ENCODE measurements around the gene GRIN2D. TPM values are rescaled to one million over a fixed set of nuclear protein-coding genes. Genes with fewer than 3 reads are reported as not detected.

GRIN2D gene
- total and polyA plus RNA-seq, 2 donors from 2014 or later, result 0.13 to 0.54 TPM

DNA sequence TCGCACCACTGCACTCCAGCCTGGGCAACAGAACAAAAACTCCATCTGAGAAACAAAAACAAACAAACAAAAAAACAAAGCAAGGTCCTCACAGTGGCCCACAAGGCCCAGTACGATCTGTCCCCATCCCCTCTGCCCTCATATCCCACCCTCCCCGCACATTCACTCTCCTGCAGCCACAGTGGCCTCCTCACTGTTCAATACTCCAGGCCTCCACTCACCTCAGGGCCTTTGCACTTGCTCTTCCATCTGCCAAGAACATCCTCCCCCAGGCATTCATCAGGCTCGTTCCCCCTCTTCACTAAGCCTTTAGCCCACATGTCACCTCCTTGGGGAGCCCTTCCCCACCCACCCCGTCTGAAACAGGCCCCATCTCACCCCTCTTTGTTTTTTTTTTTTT is 34.3 kb upstream of the GRIN2D start:
- FAIRE-seq, result no peak
- Histone ChIP-seq H3K27me3 (ENCODE audit: control insufficient read depth, insufficient read depth, low read length) (no peaks in the 10 kb centered on the region), H3K9me3 (ENCODE audit: control insufficient read depth in 2 of 3, insufficient read depth in 1 of 3, low read length in 3 of 3) (no peaks in the 10 kb centered on the region), H3K27ac (ENCODE audit: low read depth in 2 of 2, low read length in 2 of 2) (no peak overlapping the region), H3K4me1 (ENCODE audit: control insufficient read depth in 2 of 3, insufficient read depth in 2 of 3, low read depth in 1 of 3, low read length in 3 of 3) (peaks cover 0 to 4% (median 0%) of the 10 kb centered on the region in 3 donors), H3K36me3 (ENCODE audit: control insufficient read depth in 2 of 3, insufficient read depth in 3 of 3, low read length in 3 of 3) (no peaks in the 10 kb centered on the region), H3K9ac (ENCODE audit: low read length in 3 of 3) (no peak overlapping the region), H3K4me3 (ENCODE audit: low read length in 3 of 3) (no peak overlapping the region)
- intact Hi-C loops (cut with DNase I), result no loop called here
- DNase-seq, result no peak
- TF ChIP-seq, protein P1, sequence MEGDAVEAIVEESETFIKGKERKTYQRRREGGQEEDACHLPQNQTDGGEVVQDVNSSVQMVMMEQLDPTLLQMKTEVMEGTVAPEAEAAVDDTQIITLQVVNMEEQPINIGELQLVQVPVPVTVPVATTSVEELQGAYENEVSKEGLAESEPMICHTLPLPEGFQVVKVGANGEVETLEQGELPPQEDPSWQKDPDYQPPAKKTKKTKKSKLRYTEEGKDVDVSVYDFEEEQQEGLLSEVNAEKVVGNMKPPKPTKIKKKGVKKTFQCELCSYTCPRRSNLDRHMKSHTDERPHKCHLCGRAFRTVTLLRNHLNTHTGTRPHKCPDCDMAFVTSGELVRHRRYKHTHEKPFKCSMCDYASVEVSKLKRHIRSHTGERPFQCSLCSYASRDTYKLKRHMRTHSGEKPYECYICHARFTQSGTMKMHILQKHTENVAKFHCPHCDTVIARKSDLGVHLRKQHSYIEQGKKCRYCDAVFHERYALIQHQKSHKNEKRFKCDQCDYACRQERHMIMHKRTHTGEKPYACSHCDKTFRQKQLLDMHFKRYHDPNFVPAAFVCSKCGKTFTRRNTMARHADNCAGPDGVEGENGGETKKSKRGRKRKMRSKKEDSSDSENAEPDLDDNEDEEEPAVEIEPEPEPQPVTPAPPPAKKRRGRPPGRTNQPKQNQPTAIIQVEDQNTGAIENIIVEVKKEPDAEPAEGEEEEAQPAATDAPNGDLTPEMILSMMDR (IDR thresholded peaks at IDR 0.05; ENCODE audit: borderline replicate concordance, extremely low read depth, insufficient read depth), result no peak

DNA sequence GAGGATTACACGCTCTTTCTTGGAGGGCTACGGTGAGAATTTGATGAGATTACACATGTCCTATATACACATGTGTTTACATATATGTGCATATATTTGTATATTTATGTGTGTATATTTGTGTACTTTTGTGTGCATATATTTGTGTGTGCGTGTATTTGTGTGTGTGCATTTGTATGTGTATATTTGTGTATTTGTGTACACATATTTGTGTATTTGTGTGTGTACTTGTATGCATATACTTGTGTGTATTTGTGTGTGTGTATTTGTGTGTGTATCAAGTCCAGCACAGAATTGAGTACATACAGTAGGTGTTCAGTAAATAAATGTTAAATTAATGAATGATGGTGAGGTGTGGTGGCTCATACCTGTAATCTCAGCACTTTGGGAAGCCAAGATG is 31.6 kb upstream of the GRIN2D start:
- no peak for FAIRE-seq

DNA sequence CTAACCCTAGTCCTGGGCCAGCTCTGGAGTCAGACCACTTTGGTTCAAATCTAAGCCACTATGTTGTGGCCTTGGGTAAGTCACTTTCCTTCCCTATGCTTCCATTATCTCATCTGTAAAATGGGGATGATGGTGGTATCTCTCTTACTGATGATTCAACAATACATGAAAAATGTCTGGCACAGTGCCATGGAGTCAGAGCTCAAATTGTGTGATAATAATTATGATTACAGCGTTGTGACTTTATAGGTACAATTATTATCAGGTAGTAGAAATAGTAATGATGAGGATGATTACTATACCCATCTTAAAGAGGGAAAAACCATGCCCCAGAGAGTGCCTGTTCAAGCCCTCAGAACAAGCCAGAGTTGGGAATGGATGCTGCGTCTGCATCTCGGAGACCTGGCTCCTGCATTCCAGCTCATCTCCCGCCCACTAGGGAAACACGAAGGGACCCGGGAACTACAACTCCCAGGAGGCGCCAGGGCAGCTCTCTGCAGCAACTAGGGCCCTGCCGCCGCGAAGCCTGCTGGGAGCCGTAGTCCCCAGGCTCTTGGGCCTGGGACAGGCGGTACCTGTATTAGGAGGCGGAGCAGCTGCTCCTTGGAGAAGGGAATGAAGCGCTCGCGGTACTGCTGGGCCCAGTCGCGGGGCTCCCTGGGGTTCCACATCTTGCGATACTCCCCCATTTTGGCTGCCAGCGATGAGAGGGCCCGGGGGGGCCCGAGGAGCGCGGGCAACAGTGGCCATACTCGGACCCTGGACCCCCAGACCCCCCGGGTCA is 30.6 kb upstream of the GRIN2D start:
- DNase-seq (peak; percentile 97 to 99 (median 97)), FAIRE-seq (peak; percentile 68)
- H3K4me1 ChIP-seq (ENCODE audit: control insufficient read depth in 2 of 3, insufficient read depth in 2 of 3, low read depth in 1 of 3, low read length in 3 of 3), result peaks cover 0 to 7% (median 5%) of the 10 kb centered on the region in 3 donors
- no peaks in the 10 kb centered on the region for H3K36me3 ChIP-seq (ENCODE audit: control insufficient read depth in 2 of 3, insufficient read depth in 3 of 3, low read length in 3 of 3)
- peak overlapping the region; percentile 90 to 94 for H3K27ac ChIP-seq (ENCODE audit: low read depth in 2 of 2, low read length in 2 of 2)
- H3K27me3 ChIP-seq (ENCODE audit: control insufficient read depth, insufficient read depth, low read length), result no peaks in the 10 kb centered on the region
- intact Hi-C loops (cut with DNase I), result no loop called here
- H3K4me3 ChIP-seq (ENCODE audit: low read length in 3 of 3), result peak overlapping the region; percentile 45 to 90 (median 82)
- TF ChIP-seq, protein P1 (IDR thresholded peaks at IDR 0.05; ENCODE audit: borderline replicate concordance, extremely low read depth, insufficient read depth), result peak; percentile 19
- no peaks in the 10 kb centered on the region for H3K9me3 ChIP-seq (ENCODE audit: control insufficient read depth in 2 of 3, insufficient read depth in 1 of 3, low read length in 3 of 3)
- H3K9ac ChIP-seq (ENCODE audit: low read length in 3 of 3), result peak overlapping the region; percentile 34 to 97 (median 82)

More for the DNA sequence above, 31.6 kb upstream of the GRIN2D start:
- no peak overlapping the region for H3K27ac ChIP-seq (ENCODE audit: low read depth in 2 of 2, low read length in 2 of 2)
- no peaks in the 10 kb centered on the region for H3K9me3 ChIP-seq (ENCODE audit: control insufficient read depth in 2 of 3, insufficient read depth in 1 of 3, low read length in 3 of 3)
- H3K36me3 ChIP-seq (ENCODE audit: control insufficient read depth in 2 of 3, insufficient read depth in 3 of 3, low read length in 3 of 3), result no peaks in the 10 kb centered on the region
- peaks cover 0 to 7% (median 0%) of the 10 kb centered on the region in 3 donors for H3K4me1 ChIP-seq (ENCODE audit: control insufficient read depth in 2 of 3, insufficient read depth in 2 of 3, low read depth in 1 of 3, low read length in 3 of 3)
- TF ChIP-seq, protein P1 (IDR thresholded peaks at IDR 0.05; ENCODE audit: borderline replicate concordance, extremely low read depth, insufficient read depth), result no peak
- no peak for DNase-seq
- H3K9ac ChIP-seq (ENCODE audit: low read length in 3 of 3), result no peak overlapping the region
- intact Hi-C loops (cut with DNase I), result no loop called here
- H3K4me3 ChIP-seq (ENCODE audit: low read length in 3 of 3), result no peak overlapping the region
- no peaks in the 10 kb centered on the region for H3K27me3 ChIP-seq (ENCODE audit: control insufficient read depth, insufficient read depth, low read length)

Data from kidney (tissue), 14 donors.